ENCODE data around the gene CPTP.

DNA sequence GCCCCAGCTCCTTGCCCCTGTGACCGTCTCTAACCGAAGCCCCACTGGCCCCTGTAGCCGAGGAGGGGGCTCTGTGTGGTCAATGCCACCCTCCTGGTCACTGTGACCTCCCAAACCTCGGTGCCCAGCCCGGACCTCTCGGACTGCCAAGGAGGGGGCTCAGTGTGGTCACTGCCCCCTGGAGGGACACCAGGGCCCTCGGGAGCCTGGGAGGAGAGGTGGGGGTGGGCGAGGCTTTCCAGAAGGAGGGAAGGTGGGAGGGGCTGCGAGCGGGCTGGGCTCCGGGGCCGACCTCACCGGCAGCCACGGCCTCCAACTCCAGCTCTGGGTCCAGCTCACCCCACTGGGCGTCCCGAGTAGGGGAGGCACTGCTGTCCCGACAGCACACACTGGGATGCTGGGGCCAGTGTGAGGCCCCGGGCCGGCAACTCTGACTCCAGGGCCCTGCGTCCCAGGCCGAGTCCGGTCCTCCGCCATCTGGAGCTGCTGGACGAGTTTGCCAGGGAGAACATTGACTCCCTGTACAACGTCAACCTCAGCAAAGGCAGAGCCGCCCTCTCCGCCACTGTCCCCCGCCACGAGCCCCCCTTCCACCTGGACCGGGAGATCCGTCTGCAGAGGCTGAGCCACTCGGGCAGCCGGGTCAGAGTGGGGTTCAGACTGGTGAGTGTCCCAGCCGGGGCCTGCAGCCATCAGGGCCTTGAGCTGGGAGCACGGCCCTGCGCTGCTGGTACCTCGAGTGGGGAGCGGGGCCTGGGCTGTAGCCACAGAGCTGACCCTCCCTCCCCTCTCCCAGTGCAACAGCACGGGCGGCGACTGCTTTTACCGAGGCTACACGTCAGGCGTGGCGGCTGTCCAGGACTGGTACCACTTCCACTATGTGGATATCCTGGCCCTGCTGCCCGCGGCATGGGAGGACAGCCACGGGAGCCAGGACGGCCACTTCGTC, 38.0 kb upstream of the CPTP start:
- TF ChIP-seq, protein P1, sequence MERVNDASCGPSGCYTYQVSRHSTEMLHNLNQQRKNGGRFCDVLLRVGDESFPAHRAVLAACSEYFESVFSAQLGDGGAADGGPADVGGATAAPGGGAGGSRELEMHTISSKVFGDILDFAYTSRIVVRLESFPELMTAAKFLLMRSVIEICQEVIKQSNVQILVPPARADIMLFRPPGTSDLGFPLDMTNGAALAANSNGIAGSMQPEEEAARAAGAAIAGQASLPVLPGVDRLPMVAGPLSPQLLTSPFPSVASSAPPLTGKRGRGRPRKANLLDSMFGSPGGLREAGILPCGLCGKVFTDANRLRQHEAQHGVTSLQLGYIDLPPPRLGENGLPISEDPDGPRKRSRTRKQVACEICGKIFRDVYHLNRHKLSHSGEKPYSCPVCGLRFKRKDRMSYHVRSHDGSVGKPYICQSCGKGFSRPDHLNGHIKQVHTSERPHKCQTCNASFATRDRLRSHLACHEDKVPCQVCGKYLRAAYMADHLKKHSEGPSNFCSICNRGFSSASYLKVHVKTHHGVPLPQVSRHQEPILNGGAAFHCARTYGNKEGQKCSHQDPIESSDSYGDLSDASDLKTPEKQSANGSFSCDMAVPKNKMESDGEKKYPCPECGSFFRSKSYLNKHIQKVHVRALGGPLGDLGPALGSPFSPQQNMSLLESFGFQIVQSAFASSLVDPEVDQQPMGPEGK (CRISPR knock-in tag; IDR thresholded peaks at IDR 0.05), result peak; percentile 9; the same call in 1 of the 2 replicates
- TF ChIP-seq CTCF (CRISPR knock-in tag; IDR thresholded peaks at IDR 0.05) (no peak), ZNF792 (CRISPR knock-in tag; IDR thresholded peaks at IDR 0.05) (no peak), CREB1 (IDR thresholded peaks at IDR 0.05) (no peak), CREB1 (CRISPR knock-in tag; IDR thresholded peaks at IDR 0.05) (no peak), HNRNPH1 (optimal IDR thresholded peaks at IDR 0.05; ENCODE audit: low read depth, low read length) (no peak), HNRNPL (IDR thresholded peaks at IDR 0.05; ENCODE audit: low read depth, low read length) (no peak), CHD2 (IDR thresholded peaks at IDR 0.05; ENCODE audit: low read depth, low read length) (no peak), RAD21 (CRISPR knock-in tag; IDR thresholded peaks at IDR 0.05) (no peak), POLR2A (IDR thresholded peaks at IDR 0.05; ENCODE audit: insufficient read depth in 1 of 2, low read depth in 2 of 2, low read length in 2 of 2) (no peak), KLF13 (CRISPR knock-in tag; IDR thresholded peaks at IDR 0.05) (no peak), SAFB2 (CRISPR knock-in tag; IDR thresholded peaks at IDR 0.05; ENCODE audit: borderline replicate concordance, low read depth) (no peak)
